ENCODE results near the gene OBSL1.

DNA sequence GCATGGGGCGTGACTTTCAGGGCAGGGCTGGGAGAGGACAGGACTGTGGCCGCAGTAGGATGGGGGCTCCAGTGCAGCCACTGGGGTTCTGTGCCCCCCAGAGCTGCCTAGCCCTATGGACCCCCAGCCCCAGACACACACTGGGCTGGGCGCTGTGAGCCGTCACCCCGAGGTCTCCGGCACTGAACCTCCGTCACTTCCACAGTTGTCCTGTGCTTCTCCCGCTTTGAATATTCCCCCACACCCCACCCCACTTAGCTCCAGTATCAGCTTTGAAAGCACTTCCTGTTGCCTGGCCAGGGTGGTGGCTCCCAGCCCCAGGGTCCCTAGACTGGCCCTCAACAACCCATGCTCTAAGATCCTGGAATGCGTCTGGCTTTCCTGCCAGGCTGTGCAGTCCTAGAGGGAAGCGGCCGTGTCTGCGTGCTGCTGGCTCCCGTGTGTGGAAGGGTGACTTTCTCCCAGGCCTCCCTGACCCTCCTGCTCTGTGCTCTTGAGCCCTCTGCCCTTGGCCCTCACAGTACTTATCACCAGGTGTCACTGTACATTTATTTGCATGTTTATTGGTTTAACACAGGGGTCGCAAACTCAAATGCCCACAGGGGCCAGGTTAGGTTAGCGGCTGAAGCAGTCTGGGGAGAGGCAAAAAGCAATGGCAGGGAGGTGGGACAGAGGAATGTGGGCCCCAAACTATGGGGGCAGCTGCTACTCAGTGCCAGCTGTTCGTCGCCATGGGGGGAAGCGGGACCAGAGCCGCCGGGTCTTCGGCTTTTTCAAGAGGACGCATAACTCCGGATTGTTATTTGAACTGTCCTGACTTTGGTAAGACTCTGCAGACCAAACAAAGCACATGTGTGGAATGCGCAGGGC, 9.9 kb downstream of the OBSL1 start:
- no peak for TF ChIP-seq EZH2phosphoT487 (IDR thresholded peaks at IDR 0.05; ENCODE audit: insufficient read depth, low read depth)
- TF ChIP-seq EZH2 (IDR thresholded peaks at IDR 0.05; ENCODE audit: insufficient read depth, poor library complexity, severe bottlenecking) = no peak

Data from GM23248 (cell line).